NCI-H82 treated with DMSO at 0.1 percent for 48 hours (cell line): Measurements from ENCODE around the gene ENTPD5.

ENCODE experiments used
- DNase-seq: peaks from one replicate; lab custom pipeline; 2025; ENCODE audit not compliant: unreplicated experiment; lab: John Stamatoyannopoulos, UW

Gene ENTPD5, protein sequence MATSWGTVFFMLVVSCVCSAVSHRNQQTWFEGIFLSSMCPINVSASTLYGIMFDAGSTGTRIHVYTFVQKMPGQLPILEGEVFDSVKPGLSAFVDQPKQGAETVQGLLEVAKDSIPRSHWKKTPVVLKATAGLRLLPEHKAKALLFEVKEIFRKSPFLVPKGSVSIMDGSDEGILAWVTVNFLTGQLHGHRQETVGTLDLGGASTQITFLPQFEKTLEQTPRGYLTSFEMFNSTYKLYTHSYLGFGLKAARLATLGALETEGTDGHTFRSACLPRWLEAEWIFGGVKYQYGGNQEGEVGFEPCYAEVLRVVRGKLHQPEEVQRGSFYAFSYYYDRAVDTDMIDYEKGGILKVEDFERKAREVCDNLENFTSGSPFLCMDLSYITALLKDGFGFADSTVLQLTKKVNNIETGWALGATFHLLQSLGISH

DNA sequence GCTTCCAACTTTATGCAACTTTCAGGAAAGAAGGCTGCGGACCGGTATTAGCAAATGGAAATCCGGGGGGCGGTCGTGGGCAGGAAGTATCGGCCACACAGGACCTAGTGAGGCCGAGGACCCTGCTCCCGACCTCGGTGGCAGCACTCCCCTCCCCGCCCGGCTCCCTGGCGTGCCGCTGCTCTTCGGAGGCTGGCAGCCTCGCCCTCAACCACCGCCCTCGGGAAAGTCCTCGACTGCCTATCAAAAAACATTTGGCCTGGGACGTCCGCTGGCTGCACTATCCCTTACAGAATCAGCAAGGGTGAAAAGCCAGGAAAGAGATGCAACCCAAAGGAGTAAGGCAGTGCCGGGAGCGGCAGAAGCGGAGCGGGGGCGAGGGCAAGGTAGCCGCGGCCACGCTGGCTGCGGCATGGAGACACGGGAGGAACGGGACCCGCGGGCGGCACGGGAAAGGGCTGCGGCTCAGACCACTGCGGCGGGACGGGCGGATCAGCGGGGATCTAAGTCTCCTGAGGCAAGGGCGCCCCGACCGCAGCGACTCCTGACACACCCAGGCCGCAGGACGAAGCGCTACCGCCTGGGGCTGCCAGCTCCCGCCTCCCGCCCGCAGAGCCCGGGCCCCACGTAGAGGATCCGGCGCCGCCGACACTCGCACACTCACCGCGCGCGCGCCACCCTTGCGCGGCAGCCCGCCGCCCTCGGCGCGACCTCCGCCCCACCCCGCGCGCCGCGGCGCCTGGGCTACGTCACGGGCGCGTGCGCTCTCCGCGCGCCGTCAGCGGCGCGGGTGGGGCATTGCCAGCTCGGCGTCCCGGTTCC, at the start of gene ENTPD5, which contains the start of gene BBOF1:
Gene ENTPD5 (minus strand): TSS at position 703 of the 822 bp plus-strand sequence. CDS start 31,186 bp downstream, outside the sequence.
Gene BBOF1 (plus strand): TSS at position 764 of the 822 bp plus-strand sequence. CDS start 130 bp downstream, outside the sequence.
- DNase-seq, result peak; percentile 30

DNA sequence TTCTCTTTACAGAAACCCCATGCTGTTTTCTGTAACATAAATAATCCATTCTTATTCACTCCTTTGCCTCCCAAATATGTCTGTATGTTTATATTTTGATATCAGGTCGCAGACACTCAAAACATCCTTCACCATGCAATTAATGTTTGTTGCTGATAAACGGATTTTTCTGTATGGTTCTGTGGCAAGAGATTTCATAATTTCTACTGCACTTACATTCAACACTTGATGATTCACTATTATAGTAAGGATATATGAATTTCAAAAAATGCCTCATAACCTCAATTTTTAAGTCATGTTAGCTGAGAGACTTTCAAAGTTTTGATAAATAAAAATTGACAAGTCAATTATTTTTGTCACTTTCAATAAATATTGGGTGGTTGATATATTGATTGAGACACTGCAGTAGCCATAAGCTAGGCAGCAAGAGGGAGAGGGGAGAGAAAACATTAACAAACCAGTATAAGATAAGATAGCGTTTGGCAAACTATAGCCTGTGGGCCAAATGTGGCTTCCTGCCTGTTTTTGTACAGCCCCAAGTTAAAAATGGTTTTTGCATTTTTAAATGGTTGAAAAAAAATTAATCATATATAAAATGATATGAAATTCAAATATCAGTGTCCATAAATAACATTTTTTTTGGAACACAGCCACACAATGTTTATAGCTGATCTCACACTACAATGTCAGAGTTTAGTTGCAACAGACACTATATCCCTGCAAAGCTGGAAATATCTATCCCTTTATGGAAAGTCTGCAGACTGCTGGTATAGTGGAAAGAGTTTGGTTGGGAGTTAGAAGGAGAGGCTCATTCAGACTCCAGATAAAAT, 46.9 kb upstream of the ENTPD5 start:
- no peak for DNase-seq

DNA sequence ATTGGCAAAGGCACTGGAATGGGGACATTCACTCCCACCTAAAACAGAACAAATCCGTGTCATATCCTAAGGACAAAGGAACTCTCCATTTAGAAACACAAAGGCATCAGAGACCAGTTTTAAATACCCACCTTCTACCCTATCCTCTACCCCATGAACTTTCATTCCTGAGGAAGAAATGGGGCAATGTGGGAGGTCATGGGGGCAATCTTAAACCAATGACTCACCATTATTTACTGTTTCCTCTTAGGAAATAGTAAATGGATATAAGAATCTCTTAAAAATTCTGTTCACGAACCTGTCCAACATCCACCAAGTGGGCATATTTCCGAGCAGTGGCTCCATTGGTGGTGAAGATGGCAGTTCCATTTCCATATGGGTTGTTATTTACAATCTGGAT, 45.8 kb upstream of the ENTPD5 start:
- no peak for DNase-seq

DNA sequence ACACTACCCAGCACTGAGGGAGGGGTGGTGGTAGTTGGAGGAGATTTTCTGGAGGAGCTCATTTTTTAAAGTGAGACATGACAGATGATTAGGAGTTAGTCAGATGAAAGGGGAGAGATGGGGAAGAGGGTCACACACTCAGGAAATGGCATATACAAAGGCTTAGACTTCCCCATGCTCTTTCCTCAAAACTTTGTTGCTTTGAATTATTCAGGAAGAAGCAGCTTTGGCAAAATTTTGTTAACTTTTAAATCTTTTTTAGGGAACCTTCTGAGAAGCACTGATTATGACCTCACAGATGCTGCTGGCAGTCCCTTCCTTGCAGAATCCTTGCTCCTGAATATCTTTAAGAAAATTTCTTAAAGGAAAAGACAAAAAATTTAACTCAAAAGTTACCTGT, 45.3 kb upstream of the ENTPD5 start:
- no peak for DNase-seq

DNA sequence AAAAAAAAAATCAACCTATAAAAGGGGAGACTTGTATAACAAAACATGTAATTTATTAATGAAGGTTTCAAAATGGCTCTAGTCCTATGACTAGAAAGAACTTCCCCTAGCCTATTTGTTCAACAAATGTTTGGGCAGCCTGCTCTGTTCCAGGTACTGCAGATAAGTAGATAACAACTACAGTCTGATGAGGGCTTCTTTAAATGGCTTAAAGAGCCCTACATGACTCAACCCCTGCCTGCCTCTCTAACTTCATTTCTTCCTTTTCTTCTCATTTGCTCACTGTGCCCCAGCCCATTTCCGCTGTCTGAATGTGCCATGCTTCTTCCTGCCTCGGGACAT, 43.7 kb upstream of the ENTPD5 start:
- no peak for DNase-seq

DNA sequence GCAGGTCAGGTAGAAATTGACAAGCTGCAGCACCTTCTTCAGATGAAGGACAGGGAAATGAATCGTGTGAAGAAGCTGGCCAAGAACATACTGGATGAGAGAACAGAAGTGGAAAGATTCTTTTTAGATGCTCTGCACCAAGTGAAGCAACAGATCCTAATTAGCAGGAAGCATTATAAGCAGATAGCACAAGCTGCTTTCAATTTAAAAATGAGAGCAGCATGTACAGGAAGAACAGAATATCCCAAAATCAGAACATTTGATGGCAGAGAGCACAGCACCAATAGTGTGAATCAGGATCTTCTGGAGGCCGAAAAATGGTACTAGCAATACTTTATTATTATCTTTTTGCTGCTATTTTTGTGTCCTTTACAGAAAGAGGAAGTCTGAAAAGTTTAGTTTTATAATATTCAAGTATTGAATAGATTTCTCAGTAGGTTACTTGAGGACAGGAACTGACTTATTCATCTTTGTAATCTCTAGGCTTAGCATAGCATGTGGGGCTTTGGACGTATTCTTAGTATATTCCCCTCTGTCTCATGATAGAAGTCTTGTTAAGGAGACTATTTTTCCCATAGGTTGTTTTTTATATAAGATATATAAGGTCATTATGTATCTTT, 30.9 kb upstream of the ENTPD5 start:
- no peak for DNase-seq

DNA sequence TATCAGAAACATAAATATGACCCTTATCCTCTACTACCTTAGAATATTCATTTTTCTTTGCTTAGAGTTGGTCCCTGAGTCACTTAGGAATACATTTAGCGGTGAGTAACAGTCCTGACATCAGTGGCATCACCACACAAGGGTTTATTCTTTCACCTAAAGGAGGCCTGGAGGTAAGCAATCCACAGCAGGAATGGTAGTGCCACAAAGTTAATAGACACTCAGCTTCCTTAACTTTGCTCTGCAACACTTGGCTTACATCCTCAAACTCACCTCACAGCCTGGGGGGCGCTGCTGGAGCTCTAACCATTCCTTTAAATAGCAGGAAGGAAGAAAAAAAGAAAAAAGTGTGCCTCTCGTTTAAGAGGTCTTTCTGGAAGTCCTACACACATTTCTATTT, 29.2 kb upstream of the ENTPD5 start:
- no peak for DNase-seq

DNA sequence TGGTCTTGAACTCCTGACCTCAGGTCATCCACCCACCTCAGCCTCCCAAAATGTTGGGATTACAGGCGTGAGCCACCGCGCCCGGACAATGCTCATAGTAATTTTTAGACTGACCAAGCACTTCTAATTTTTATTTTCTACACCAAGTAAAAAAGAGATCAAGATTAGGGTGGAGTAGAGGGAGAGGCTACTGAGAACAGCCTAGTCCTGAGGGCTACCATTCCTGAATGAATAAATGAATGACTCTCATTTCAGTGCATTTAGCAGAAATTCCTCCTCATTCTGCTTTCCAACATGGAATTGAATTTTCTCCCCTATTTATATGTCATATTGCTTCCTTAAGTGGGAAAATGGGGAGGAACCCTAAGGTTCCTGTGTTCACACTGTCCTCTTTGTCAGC, 26.4 kb upstream of the ENTPD5 start:
- no peak for DNase-seq

DNA sequence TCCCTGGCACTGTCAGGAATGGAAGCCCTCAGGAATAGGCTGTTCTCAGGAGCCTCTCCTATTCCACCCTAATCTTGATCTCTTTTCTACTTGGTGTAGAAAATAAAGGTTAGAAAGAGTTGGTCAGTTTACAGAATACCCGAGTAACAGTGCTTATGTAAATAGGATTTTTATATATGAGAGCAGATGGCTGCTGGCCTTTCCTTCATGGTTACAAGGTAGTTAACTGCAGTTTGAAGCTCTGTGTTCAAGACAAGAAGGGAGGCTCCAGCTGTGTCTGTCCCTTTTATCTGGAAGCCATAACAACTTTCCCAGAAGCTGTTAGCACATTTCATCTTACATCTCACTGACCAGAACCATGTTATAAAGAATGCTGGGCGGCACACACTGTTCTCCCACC, 23.2 kb upstream of the ENTPD5 start:
- DNase-seq, result no peak

DNA sequence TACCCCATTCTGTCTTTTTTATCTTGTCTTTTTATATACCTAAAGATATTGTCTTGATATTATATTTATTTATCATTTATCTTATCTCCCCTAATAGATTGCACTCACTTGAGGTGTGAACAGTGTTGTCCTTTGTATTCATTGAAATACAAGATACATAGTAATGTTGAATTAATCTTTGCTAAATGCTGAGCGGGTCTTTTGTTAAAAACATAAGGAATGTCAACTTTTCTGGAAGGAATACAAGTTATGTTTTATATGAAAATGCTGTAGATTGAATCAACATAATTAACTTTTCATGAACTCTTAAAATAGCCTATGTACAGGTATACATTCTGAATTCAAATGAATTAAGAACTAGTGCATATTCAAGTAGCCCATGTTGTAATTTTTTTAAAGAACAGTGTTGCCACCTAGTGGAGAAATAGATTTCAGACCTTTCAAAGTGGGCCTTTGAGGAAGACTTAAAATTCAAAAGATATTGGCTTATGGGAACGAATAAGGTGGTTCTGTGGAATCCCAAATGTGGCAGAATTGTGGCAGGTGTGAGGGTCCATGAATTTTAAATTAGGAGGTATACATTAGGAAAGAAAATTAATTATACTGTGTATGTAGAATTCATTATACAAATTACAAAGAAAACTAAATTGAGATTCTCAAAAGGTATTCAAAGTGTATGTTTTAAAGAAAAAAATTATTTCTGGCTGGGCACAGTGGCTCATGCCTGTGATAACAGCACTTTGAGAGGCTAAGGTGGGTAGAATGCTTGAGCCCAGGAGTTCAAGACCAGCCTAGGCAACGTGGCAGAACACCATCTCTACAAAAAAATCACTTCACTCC, 19.2 kb upstream of the ENTPD5 start:
- DNase-seq, result peak; percentile 40

DNA sequence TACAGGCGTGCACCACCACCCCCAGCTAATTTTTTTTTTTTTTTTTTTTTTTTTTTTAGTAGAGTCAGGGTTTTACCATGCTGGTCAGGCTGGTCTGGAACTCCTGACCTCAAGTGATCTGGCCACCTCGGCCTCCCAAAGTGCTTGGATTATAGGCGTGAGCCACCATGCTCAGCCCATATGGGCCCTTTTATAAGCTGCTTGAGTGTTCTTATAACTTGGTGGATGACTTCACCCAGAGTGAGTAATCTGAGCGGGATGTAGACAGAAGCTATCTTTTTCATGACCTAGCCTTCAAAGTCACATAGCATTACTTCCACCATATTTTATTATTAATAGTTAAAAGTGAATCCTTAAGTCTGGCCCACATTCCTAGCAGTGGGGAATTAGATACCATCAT, 16.5 kb upstream of the ENTPD5 start:
- no peak for DNase-seq

DNA sequence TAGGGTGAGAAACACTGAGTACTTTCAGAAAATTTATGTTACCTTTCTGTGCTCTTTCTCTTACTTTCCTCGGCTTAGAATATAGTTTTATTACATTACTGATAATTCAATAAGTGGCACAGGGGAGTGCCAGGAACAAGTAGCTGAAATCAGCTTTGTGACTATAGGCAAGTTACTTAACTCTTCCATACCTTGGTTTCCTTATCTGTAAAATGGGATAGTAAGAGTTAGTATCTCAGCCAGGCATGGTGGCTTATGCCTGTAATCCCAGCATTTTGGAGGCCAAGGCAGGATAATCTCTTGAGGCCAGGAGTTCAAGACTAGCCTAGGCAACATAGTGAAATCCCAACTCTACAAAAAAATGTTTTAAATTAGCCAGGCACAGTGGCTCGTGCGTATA, 15.5 kb upstream of the ENTPD5 start:
- DNase-seq, result no peak

DNA sequence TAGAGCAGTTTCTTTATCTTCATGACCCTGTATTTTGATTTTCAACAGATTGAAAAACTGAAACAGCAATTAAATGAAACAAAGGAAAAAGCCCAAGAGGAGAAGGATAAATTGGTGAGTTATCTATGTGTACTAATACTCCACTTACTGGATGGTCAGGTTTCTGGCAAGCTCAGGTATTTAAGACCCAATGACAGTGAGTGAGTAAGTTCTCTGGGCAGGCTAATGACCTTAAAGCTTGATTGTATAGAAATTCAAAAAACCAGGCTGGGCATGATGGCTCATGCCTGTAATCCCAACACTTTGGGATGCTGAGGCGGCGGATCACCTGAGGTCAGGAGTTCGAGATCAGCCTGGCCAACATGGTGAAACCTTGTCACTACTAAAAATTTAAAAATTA, 10.0 kb upstream of the ENTPD5 start:
- DNase-seq, result no peak

DNA sequence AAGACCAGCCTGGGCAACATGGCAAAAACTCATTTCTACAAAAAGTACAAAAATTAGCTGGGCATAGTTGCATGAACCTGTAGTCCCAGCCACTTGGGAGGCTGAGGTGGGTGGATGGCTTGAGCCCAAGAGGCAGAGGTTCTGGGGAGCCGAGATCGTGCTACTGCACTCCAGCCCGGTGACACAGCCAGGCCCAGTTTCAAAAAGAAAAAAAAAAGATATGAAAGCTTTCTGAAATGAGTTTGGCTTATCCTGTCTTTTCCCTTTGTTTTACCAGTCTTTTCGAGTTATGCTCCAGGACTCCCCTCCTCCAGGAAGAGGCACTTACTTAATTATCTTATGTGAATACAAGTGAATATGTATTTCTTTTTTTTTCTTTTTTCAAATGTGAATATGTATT, 3.3 kb upstream of the ENTPD5 start:
- no peak for DNase-seq

DNA sequence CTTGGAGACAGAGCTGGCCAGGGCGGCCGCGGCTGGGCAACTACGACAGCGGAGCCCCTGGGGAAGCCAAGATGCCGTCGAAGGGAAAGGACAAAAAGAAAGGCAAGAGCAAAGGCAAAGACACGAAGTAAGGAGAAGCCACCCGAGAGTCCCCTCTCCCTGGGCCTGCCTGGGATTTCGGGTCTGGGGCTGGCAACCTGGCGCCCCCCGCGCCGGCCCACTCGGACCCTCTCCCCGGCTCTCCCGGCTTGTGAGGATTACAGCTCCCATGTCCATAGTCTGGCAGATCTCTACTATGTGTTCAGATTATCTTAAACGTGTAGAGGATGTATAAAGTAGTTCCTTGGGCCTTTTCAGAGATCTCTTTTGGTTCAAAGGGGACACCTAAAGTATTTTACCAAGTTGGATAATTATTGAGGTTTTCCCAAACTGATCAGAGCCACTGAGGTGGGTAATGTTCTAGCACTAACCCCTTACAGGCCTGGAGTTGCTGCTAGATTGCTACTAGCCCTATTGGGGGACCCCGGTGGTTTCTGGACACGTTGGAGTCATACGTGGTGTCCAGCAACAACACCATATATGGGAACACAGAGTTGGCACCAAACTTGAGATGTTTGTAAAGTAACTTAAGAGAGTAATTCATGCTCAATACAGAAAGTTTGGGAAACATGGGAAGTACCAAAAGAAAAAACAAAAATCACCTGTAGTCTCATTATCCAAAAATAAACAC, 485 bp upstream of the ENTPD5 start:
- no peak for DNase-seq

DNA sequence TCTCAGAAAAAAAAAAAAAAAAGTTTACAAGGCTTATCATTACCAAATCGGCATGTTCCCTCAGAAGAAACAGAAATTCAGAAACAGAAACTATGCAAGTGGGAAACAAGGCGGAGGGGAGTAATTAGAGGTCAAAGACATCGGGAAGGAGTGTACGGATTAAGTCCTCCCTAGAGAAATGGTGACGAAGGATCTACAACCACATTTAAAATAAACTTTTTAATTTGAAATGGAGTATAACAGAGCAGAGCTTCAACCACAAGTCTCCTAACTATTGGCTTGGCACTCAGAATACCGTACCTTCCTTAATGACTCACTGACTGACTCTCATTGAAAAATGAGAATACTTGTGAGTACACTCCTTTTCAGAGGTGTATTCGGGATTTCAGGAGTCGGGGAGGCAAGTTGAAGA, 908 bp downstream of the ENTPD5 start:
- DNase-seq, result no peak

DNA sequence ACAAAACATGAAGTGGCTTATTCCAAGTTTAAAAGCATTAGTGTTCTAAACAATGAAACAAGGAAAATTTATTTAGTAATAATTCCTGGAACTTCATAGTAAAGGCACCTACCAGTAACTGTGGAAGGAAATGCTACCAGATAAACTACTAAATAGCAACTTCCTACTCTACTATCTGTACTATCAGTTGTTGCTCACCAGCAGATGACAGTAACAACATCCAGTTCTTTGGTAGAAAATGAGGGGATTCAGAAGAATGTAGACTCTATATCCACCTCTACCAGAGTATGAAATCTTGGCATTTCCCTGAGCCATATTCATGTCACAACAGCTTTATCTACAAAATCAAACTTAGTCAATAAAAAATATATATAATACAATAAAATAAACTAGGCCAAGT, 3.1 kb downstream of the ENTPD5 start:
- DNase-seq, result no peak

DNA sequence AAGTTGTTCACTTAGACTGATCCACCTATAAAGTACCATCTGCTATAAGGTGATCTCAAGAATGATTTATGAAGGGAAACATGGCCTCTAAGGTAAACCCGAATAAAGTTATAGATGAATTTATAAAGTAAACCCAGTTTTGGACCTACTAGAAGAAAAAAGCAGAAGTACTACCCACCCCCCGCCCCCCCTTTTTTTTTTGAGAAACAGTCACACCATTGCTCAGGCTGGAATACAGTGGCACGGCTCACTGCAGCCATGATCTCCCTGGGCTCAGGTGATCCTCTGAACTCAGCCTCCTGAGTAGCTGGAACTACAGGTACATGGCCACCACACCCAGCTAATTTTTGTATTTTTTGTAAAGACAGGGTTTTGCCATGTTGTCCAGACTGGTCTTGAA, 3.9 kb downstream of the ENTPD5 start:
- DNase-seq, result no peak

DNA sequence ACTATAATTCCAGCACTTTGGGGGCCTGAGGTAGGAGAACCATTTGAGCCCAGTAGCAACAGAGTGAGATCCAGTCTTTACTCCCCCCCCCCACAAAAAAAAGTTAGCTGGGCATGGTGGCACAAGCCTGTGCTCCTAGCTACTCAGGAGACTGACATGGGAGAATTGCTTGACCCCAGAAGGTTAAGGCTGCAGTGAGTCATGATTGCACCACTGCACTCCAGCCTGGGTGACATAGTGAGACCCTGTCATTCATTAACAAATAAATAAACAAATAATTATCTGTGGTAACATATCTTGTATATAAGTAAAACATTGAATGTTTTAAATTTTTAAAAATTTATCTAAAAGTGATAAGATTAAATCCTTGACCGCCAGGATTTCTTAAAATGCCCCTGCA, 4.8 kb downstream of the ENTPD5 start:
- no peak for DNase-seq
